Measurements from ENCODE around the gene MPC1. TPM values are rescaled to one million over a fixed set of nuclear protein-coding genes. Genes with fewer than 3 reads are reported as not detected.
A peak's percentile ranks its signal among the peaks of the same experiment; 100 is the strongest.
"Not testable (repeated sequence)": the region's sequence is repeated elsewhere in the genome, so short reads cannot be mapped to it uniquely, and the experiment has no call there.

MPC1 gene
- total RNA-seq, 6 experiments from 2014 or later: 21.7 to 24.5 (median 22.9) TPM

DNA sequence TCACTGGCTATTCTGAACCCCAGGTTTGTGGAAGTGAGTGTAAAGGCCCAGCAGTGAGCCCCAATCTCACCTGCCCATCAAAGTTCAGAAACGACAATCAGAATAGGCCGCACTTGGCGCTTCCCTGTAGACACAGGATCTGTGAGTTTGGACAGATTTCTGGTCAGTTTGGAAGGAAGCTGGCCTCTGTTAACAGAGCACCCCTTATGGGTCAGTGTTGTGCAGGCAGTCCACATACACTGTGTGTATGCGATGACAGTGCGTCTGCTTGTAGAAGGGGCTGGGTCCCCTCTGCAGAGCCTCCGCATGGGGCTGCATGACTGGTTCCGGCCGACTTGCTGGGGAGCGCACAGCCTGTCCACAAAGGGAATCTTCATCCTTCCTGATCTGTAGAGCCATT, 3.4 kb upstream of the MPC1 start:
- no peak for DNase-seq
- H3K4me3 Mint-ChIP-seq: no peak overlapping the region
- no peaks in the 10 kb centered on the region for H3K36me3 Mint-ChIP-seq (ENCODE audit: low read depth)
- no peaks in the 10 kb centered on the region for H3K9me3 Mint-ChIP-seq
- peaks cover 8% of the 10 kb centered on the region for H3K4me1 Mint-ChIP-seq (ENCODE audit: low read depth)
- H3K27me3 Mint-ChIP-seq (ENCODE audit: insufficient read depth): peaks cover 5% of the 10 kb centered on the region
- TF ChIP-seq, protein P1, sequence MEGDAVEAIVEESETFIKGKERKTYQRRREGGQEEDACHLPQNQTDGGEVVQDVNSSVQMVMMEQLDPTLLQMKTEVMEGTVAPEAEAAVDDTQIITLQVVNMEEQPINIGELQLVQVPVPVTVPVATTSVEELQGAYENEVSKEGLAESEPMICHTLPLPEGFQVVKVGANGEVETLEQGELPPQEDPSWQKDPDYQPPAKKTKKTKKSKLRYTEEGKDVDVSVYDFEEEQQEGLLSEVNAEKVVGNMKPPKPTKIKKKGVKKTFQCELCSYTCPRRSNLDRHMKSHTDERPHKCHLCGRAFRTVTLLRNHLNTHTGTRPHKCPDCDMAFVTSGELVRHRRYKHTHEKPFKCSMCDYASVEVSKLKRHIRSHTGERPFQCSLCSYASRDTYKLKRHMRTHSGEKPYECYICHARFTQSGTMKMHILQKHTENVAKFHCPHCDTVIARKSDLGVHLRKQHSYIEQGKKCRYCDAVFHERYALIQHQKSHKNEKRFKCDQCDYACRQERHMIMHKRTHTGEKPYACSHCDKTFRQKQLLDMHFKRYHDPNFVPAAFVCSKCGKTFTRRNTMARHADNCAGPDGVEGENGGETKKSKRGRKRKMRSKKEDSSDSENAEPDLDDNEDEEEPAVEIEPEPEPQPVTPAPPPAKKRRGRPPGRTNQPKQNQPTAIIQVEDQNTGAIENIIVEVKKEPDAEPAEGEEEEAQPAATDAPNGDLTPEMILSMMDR (IDR thresholded peaks at IDR 0.05): no peak
- no peak overlapping the region for H3K27ac Mint-ChIP-seq

DNA sequence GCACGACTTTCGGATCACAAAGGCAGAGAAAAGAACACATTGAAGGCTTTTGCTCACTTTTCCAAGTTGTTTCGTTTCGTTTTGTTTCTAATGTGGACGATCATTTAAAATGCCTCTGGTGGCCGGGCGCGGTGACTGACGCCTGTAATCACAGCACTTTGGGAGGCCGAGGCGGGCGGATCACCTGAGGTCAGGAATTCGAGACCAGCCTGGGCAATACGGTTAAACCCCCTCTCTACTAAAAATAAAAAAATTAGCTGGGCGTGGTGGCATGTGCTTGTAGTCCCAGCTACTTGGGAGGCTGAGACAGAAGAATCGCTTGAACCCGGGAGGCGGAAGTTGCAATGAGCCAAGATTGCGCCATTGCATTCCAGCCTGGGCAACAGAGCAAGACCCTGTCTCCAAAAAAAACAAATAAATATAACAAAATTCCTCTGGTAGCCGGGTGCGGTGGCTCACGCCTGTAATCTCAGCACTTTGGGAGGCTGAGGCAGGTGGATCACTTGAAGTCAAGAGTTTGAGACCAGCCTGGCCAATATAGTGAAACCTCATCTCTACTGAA, 1.1 kb upstream of the MPC1 start:
- H3K9me3 Mint-ChIP-seq; H3K27me3 Mint-ChIP-seq (ENCODE audit: insufficient read depth); H3K36me3 Mint-ChIP-seq (ENCODE audit: low read depth); H3K4me1 Mint-ChIP-seq (ENCODE audit: low read depth): not testable (repeated sequence)
- H3K27ac Mint-ChIP-seq: peak overlapping the region; percentile 83
- H3K4me3 Mint-ChIP-seq: peak overlapping the region; percentile 89
- peak; percentile 36 for DNase-seq
- TF ChIP-seq, protein P1 (IDR thresholded peaks at IDR 0.05): peak; percentile 46

DNA sequence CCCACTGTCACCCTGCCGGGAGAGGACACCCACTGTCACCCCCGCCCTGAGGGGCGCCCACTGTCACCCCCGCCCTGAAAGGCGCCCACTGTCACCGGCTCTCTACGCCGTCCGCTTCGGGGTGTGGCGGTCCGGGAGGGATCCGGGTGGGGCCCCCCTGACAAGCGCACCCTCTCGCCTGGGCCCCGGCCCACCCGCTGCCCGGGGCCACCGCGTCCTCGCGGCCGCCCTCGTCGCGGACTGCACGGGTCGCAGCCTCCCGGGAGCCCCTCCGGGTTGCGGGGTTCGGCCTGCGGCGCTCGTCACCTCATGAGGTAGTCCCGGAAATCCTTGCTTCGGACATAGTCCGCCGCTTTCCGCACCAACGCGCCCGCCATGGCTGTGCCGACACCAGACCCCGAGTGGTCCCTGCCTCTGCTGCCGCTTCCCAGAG, 224 bp downstream of the MPC1 start:
- Mint-ChIP-seq H3K36me3 (ENCODE audit: low read depth) (no peaks in the 10 kb centered on the region), H3K9me3 (no peaks in the 10 kb centered on the region), H3K4me1 (ENCODE audit: low read depth) (peaks cover 9% of the 10 kb centered on the region), H3K27ac (no peak overlapping the region), H3K4me3 (peak overlapping the region; percentile 93), H3K27me3 (ENCODE audit: insufficient read depth) (peaks cover 2% of the 10 kb centered on the region)
- no peak for DNase-seq
- TF ChIP-seq, protein P1 (IDR thresholded peaks at IDR 0.05): no peak

DNA sequence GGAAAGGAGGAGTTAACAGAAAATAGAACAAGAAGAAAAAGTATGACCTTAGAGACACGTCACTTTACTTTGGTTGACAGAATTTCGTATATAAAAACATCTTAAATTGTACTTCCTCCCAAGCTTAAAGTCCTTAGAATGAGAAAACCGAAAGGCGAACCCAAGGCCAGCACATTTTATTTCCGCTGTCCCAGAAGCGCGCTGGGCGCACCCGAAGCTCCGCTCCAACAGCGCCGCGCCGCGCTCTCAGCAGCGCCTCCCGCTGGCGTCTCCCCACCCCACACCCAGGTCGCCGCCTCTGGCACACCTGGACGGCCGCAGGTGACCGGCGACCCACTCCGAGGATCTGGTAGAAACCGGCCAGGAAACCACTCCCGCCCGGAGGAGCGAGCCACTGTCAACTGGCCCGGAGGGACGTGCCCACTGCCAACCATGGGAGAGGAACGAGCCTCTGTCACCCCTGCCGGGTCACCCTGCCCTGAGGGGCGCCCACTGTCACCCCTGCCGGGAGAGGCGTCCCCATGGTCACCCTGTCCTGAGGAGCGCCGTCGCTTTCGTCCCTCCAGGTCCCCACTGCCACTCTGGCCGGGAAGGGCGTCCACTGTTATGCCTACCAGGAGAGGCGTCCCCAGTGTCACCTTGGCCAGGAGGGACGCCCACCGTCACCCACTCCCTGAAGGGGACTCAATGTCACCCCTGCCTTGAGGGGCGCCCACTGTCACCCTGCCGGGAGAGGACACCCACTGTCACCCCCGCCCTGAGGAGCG, 824 bp downstream of the MPC1 start:
- Mint-ChIP-seq H3K4me3 (peak overlapping the region; percentile 93), H3K27me3 (ENCODE audit: insufficient read depth) (no peaks in the 10 kb centered on the region; the same call in 1 of the 2 replicates), H3K9me3 (no peaks in the 10 kb centered on the region), H3K27ac (peak overlapping the region; percentile 43), H3K4me1 (ENCODE audit: low read depth) (peaks cover 9% of the 10 kb centered on the region), H3K36me3 (ENCODE audit: low read depth) (no peaks in the 10 kb centered on the region)
- no peak for DNase-seq
- TF ChIP-seq, protein P1 (IDR thresholded peaks at IDR 0.05): peak; percentile 82

DNA sequence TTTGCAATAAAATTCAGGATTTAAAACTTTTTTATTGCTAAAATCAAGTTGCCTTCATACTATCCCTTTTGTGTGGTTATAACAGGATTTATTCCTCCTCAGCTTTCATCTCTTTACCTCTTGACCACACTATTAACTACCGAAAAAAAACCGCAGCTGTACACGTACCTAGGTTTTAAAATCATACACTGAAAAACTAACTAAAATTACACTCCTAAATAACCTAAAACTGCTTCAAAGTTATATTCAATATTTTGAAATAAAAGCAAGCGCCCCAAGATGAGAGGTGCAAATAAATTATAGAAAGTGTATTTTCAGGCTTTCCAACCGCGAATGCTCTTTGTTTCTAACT, 1.4 kb downstream of the MPC1 start:
- no peak for DNase-seq
- H3K4me3 Mint-ChIP-seq: peak overlapping the region; percentile 93
- H3K27me3 Mint-ChIP-seq (ENCODE audit: insufficient read depth): no peaks in the 10 kb centered on the region; the same call in 1 of the 2 replicates
- H3K9me3 Mint-ChIP-seq: no peaks in the 10 kb centered on the region
- no peaks in the 10 kb centered on the region for H3K36me3 Mint-ChIP-seq (ENCODE audit: low read depth)
- peak overlapping the region; percentile 43 for H3K27ac Mint-ChIP-seq
- H3K4me1 Mint-ChIP-seq (ENCODE audit: low read depth): peaks cover 9% of the 10 kb centered on the region
- TF ChIP-seq, protein P1 (IDR thresholded peaks at IDR 0.05): no peak
